Liver (tissue), 9 donors: ENCODE measurements around the gene RPTOR. TPM values are rescaled to one million over a fixed set of nuclear protein-coding genes. Genes with fewer than 3 reads are reported as not detected.

Experiments
- DNase-seq: peaks from one replicate; pipeline ENCODE4 v3.0.0-alpha.2; 2017; ENCODE audit warnings: low spot score
- H3K27ac ChIP-seq, 2 donors: one replicate each; pipeline ENCODE4 v1.7.0; 2013; ENCODE audit warnings: inconsistent platforms in 2 of 2, low read length in 2 of 2, control low read depth in 1 of 2, low read depth in 1 of 2, mild to moderate bottlenecking in 1 of 2
- H3K27me3 ChIP-seq, 4 donors: one replicate each; pipeline versions ENCODE4 v1.6.1 to v1.7.0; 2013; ENCODE audit warnings: low read length in 3 of 4, inconsistent platforms in 1 of 4, mild to moderate bottlenecking in 1 of 4, moderate library complexity in 1 of 4; ENCODE audit not compliant: control insufficient read depth in 4 of 4, insufficient read depth in 4 of 4
- H3K36me3 ChIP-seq, 4 donors: one replicate each; pipeline versions ENCODE4 v1.6.1 to v1.7.0; 2013; ENCODE audit warnings: low read length in 3 of 4, mild to moderate bottlenecking in 3 of 4, low read depth in 1 of 4, moderate library complexity in 1 of 4; ENCODE audit not compliant: control insufficient read depth in 4 of 4, insufficient read depth in 3 of 4
- H3K4me1 ChIP-seq, 4 donors: one replicate each; pipeline versions ENCODE4 v1.6.1 to v1.7.0; 2013; ENCODE audit warnings: low read length in 3 of 4, mild to moderate bottlenecking in 3 of 4, moderate library complexity in 1 of 4; ENCODE audit not compliant: control insufficient read depth in 4 of 4, insufficient read depth in 4 of 4
- H3K4me3 ChIP-seq, 3 donors: one replicate each; pipeline versions ENCODE4 v1.6.1 to v1.7.0; 2013; ENCODE audit warnings: low read length in 3 of 3, control low read depth in 1 of 3, low read depth in 1 of 3, mild to moderate bottlenecking in 1 of 3
- H3K9ac ChIP-seq, 2 donors: one replicate each; pipeline ENCODE4 v1.7.0; 2013; ENCODE audit warnings: low read length in 2 of 2, mild to moderate bottlenecking in 2 of 2, moderate library complexity in 2 of 2, control low read depth in 1 of 2, low read depth in 1 of 2
- H3K9me3 ChIP-seq, 4 donors: one replicate each; pipeline versions ENCODE4 v1.6.1 to v1.7.0; 2013; ENCODE audit warnings: low read length in 3 of 4; ENCODE audit not compliant: control insufficient read depth in 4 of 4
- CTCF ChIP-seq: fragments of 150-350 bp; IDR thresholded peaks from 2 replicates; pipeline ENCODE4 v1.5.1; 2017; ENCODE audit warnings: improper control_type of control experiment, low read depth, low read length; ENCODE audit not compliant: missing input control
- EGR1 ChIP-seq, 2 donors: IDR thresholded peaks; 2 replicates each; pipeline ENCODE4 v1.6.1; 2016 to 2018; ENCODE audit warnings: antibody characterized with exemption in 2 of 2, low read depth in 2 of 2
- FOXA1 ChIP-seq: IDR thresholded peaks from 2 replicates; pipeline ENCODE4 v1.6.1; 2016; ENCODE audit warnings: antibody characterized with exemption
- FOXA2 ChIP-seq: IDR thresholded peaks from 2 replicates; pipeline ENCODE4 v1.6.1; 2016; ENCODE audit warnings: antibody characterized with exemption
- GABPA ChIP-seq, 2 donors: IDR thresholded peaks in 1 of 2; conservative IDR thresholded peaks in 1 of 2; 2 replicates each; pipeline ENCODE4 v1.6.1; 2016; ENCODE audit warnings: antibody characterized with exemption in 2 of 2, mild to moderate bottlenecking in 1 of 2, moderate library complexity in 1 of 2
- HNF4G ChIP-seq: IDR thresholded peaks from 2 replicates; pipeline ENCODE4 v1.6.1; 2016; ENCODE audit warnings: antibody characterized with exemption
- JUND ChIP-seq, 2 donors: IDR thresholded peaks; 2 replicates each; pipeline ENCODE4 v1.6.1; 2016; ENCODE audit warnings: antibody characterized with exemption in 2 of 2
- NR2F2 ChIP-seq: IDR thresholded peaks from 2 replicates; pipeline ENCODE4 v1.6.1; 2016; ENCODE audit warnings: antibody characterized with exemption
- RAD21 ChIP-seq, 2 donors: IDR thresholded peaks; 2 replicates each; pipeline ENCODE4 v1.6.1; 2016; ENCODE audit warnings: antibody characterized with exemption in 2 of 2, mild to moderate bottlenecking in 2 of 2
- RXRA ChIP-seq, 2 donors: IDR thresholded peaks; 2 replicates each; pipeline ENCODE4 v1.6.1; 2017 to 2018; ENCODE audit warnings: antibody characterized with exemption in 2 of 2, mild to moderate bottlenecking in 1 of 2
- SP1 ChIP-seq: IDR thresholded peaks from 2 replicates; pipeline ENCODE4 v1.6.1; 2018; ENCODE audit warnings: antibody characterized with exemption, mild to moderate bottlenecking
- TAF1 ChIP-seq: conservative IDR thresholded peaks from 2 replicates; pipeline ENCODE4 v1.6.1; 2016; ENCODE audit warnings: antibody characterized with exemption, mild to moderate bottlenecking
- YY1 ChIP-seq: IDR thresholded peaks from 2 replicates; pipeline ENCODE4 v1.6.1; 2016; ENCODE audit warnings: antibody characterized with exemption, mild to moderate bottlenecking
- ZBTB33 ChIP-seq: IDR thresholded peaks from 2 replicates; pipeline ENCODE4 v1.6.1; 2016; ENCODE audit warnings: antibody characterized with exemption
- WGBS: extraction: QIAGEN DNeasy Blood & Tissue Kit; methylation state at CpG from one replicate; pipeline ENCODE4 v1.1.7; 2013; 5-methylcytosine and 5-hydroxymethylcytosine counted together
- polyA plus RNA-seq, 2 donors: library from polyadenylated mRNA; stranded (reverse) in 1 of 2; unstranded in 1 of 2; fragments of 200-250 nt in 1 of 2; fragments of >200 nt in 1 of 2; fragmentation: Nextera tagmentation in 1 of 2; extraction: Ambion mirVana in 1 of 2; gene quantifications; one replicate each; pipeline versions ENCODE4 v1.2.1 to v1.2.3, GENCODE V29; 2013 to 2015
- total RNA-seq, 2 donors: library from RNA; depleted of rRNA; stranded (reverse); fragments of >200 nt; gene quantifications; one replicate each; pipeline ENCODE4 v1.2.3, GENCODE V29; 2014
- TF ChIP-seq, protein P1 (sequence below): IDR thresholded peaks from 2 replicates; pipeline ENCODE4 v1.6.1; 2016; ENCODE audit warnings: antibody characterized with exemption
- TF ChIP-seq, protein P2 (sequence below): IDR thresholded peaks from 2 replicates; pipeline ENCODE4 v1.6.1; 2016; ENCODE audit warnings: antibody characterized with exemption
- donor health status: healthy.
- donor health status: healthy.
- donor health status: healthy.
- donor health status: healthy.
- donor health status: healthy.

Gene RPTOR
- total and polyA plus RNA-seq, 4 donors: 4.8 to 25.4 (median 11.6) TPM

DNA sequence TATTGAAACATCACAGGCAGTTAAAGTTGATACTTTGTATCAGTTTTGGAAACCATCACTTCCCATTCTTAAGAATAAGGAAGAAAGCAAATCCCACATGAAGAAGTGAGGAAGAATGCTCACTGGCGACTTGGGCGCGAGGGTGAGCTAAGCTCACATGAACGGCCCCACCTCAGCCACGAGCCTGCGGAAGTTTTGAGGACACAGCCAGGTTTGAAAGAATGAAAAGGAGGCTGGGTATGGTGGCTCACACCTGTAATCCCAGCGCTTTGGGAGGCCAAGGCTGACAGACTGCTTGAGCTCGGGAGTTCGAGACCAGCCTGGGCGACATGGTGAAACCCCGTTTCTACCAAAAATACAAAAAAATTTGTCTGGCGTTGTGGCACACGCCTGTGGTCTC, 336.7 kb downstream of the RPTOR start:
- no peaks in the 10 kb centered on the region for H3K9me3 ChIP-seq
- peaks cover 0 to 30% (median 10%) of the 10 kb centered on the region in 4 donors for H3K36me3 ChIP-seq
- H3K9ac ChIP-seq: no peak overlapping the region
- no peaks in the 10 kb centered on the region for H3K27me3 ChIP-seq
- WGBS: 91% methylated on average over 13 of the region's 13 CpGs
- no peak overlapping the region for H3K4me3 ChIP-seq
- H3K27ac ChIP-seq: no peak overlapping the region
- TF ChIP-seq CTCF: no peak
- TF ChIP-seq, protein P1, sequence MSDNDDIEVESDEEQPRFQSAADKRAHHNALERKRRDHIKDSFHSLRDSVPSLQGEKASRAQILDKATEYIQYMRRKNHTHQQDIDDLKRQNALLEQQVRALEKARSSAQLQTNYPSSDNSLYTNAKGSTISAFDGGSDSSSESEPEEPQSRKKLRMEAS: no peak
- TF ChIP-seq, protein P2, sequence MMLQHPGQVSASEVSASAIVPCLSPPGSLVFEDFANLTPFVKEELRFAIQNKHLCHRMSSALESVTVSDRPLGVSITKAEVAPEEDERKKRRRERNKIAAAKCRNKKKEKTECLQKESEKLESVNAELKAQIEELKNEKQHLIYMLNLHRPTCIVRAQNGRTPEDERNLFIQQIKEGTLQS: no peak
- TF ChIP-seq GABPA (IDR thresholded peaks at IDR 0.05 in 1 of 2, conservative IDR thresholded peaks at IDR 0.05 in 1 of 2): no peak
- no peak for TF ChIP-seq RAD21 (IDR thresholded peaks at IDR 0.05)
- TF ChIP-seq JUND (IDR thresholded peaks at IDR 0.05): no peak
- TF ChIP-seq FOXA2: no peak
- no peak for TF ChIP-seq ZBTB33
- no peak for TF ChIP-seq FOXA1
- no peak for TF ChIP-seq EGR1 (IDR thresholded peaks at IDR 0.05; ENCODE audit: low read depth in 2 of 2)
- no peak for TF ChIP-seq SP1
- TF ChIP-seq TAF1: no peak
- TF ChIP-seq HNF4G: no peak
- no peak for TF ChIP-seq YY1
- TF ChIP-seq NR2F2: no peak
- H3K4me1 ChIP-seq: no peaks in the 10 kb centered on the region
- DNase-seq: no peak

DNA sequence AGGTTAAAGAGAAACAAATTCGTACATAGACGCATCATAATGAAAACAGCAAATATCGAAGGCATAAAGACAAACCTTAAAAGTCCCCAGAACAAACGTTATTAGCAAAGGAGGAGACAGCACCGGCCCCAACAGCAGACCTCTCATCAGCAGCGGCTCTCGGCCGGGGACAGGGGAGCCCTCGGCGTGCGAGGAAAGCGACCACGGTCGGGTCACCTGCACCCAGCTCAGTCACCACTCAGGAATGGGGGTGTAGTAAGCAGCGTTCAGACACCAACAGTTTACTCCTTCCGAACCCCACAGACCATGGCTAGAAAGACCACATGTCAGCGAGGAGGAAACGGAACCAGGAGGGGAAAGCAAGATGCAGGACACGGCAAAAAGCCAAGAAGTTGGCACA, 337.7 kb downstream of the RPTOR start:
- Histone ChIP-seq H3K9me3 (no peaks in the 10 kb centered on the region), H3K27ac (no peak overlapping the region), H3K36me3 (peaks cover 0 to 34% (median 10%) of the 10 kb centered on the region in 4 donors), H3K27me3 (no peaks in the 10 kb centered on the region), H3K4me1 (no peaks in the 10 kb centered on the region), H3K4me3 (no peak overlapping the region), H3K9ac (no peak overlapping the region)
- DNase-seq: no peak
- 95% methylated on average over 19 of the region's 19 CpGs for WGBS
- TF ChIP-seq GABPA (IDR thresholded peaks at IDR 0.05 in 1 of 2, conservative IDR thresholded peaks at IDR 0.05 in 1 of 2): no peak
- no peak for TF ChIP-seq RXRA (IDR thresholded peaks at IDR 0.05)
- no peak for TF ChIP-seq RAD21 (IDR thresholded peaks at IDR 0.05)
- no peak for TF ChIP-seq NR2F2
- no peak for TF ChIP-seq EGR1 (IDR thresholded peaks at IDR 0.05; ENCODE audit: low read depth in 2 of 2)
- no peak for TF ChIP-seq JUND (IDR thresholded peaks at IDR 0.05)
